GM21786 (cell line): Measurements from ENCODE around the gene PLXNB2.
"Not testable (repeated sequence)": the region's sequence is repeated elsewhere in the genome, so short reads cannot be mapped to it uniquely, and the experiment has no call there.

Source experiments
- ATAC-seq: cut with Tn5 transposase; IDR thresholded peaks from one replicate; pipeline ENCODE4 v1.9.1; 2021; ENCODE audit not compliant: unreplicated experiment

PLXNB2 gene

DNA sequence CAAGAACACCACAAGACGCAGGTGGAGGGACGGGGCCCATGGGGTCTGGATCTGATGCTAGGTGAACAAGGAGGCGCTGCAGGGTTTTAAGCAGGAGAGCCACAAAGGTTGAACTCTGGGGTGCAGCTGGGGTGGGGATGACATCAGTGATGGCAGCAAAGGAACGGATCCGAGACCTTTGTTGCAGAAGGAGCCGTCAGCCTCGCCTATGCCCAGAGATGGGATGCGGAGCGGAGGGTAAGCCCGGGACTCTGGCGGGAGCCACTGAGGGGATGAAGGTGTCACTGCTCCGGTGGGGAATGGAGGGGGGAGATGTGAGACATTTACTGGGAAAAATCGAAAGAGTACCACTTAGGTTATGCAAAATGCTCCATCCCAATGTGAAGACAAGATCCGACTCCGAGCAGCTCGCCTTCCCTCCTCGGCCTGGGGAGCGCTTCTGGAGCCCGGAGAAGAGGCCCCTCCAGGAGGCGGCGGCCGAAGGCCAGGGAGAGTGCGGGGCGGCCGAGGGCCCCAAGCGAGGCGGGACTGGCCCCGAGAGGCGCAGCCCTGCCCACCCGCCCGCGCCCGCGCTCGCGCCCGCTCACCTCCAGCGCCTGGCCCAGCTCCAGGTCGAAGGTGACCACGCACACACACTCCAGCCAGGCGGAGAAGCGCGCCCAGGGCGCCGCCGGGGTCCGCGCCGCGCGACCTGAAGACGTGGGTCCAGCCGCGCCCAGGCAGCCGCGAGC, 18.9 kb upstream of the PLXNB2 start:
- no peak for ATAC-seq

DNA sequence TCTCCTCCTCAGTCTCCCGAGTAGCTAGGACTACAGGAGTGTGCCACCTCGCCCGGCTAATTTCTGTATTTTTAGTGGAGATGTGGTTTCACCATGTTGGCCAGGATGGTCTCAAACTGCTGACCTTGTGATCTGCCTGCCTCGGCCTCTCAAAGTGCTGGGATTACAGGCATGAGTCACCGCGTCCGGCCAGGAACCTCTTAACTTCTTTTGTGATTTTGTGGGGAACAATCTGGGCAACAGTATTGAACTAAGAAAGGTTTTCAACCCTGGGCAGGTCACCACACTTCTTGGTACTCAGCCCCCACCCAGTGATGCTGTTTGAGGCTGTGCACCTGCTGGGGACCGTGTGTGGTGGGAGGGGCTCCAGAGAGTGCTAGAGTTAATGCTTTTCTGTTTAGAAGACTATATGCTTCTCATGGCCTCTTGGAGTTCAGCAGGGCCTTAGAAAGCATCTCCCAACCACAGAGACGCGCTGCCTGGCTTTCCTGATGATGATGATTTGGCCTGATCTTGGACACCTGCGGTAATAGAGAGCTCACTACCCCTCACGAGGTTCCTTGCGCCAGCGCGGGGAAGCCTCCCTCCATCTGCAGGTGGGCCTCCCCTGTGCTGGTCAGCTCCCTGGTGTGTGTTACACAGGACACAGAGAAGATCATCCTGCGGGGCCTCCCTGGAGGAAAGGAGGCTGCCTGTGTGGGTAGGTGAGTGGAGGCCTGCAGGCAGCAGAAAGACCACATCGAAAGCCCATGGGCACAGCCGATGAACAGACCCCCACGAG, 18.2 kb upstream of the PLXNB2 start:
- ATAC-seq: no peak

DNA sequence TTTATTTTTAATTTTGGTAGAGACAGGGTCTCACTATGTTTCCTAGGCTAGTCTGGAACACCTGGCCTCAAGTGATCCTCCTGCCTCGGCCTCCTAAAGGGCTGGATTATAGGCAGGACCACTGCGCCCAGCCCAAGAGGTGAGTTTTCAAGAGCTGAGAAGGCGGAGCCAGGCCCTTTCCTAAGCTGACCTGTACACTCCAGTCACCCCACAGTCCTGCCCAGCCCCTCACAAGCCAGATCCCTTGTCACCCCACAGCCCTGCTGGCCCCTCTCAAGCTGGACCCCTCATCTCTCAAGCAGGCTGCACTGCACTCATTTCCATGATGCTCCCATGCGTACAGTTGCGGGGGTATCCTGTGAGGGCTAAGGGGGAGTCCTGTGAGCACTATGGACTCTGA, 16.5 kb upstream of the PLXNB2 start:
- no peak for ATAC-seq

DNA sequence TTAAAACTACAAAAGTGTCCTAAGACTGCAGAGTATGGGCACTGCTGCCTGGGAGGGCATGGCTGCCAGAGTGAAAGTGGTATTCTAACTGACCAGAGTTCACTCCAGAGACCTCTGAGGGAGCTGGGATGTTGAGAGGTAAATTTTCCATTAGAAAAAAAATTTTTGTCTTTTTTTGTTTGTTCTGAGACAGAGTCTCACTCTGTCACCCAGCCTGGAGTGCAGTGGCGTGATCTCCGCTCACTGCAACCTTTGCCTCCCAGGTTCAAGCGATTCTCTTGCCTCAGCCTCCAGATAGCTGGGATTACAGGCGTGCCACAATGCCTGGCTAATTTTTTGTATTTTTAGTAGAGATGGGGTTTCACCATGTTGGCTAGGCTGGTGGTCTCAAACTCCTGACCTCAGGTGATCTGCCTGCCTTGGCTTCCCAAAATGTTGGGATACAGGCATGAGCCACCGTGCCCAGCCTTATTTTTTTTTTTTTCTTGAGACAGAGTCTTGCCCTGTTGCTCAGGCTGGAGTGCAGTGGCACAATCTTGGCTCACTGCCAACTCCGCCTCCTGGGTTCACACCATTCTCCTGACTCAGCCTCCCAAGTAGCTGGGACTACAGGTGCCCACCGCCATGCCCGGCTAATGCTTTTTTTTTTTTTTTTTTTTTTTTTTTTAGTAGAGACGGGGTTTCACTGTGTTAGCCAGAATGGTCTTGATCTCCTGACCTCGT, 15.1 kb upstream of the PLXNB2 start:
- not testable (repeated sequence) for ATAC-seq

DNA sequence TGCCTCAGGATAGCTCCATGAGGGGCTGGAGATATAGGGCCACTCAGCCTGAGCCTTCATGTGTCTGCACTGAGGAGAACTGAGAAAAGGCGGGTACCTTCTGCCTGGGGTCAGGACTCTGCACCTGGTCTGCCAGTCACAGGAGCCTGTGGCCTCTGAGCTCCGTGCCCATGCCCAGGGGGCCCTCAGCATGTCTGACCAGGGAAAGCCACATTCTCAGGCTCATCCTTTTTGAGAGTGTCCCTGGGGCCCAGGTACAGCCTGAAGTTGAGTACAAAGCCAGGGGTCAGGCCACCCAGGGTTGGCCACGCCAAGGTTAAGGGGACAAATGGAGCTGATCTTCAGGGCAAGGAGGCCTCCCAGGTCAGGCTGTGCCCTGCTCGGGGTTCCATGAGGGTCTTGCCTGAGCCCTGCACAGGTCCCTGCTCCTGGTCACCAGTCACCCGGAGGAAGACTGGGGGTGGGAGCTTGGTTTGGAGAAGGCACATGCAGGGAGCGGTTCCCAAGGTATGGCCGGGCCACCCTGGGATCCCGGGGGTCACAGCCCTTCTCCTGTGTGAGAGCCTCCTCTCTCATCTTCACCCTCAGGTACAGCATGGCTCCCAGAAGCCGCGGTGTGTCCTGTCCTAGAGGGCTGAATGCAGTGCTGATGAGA, 13.4 kb upstream of the PLXNB2 start:
- ATAC-seq: no peak

DNA sequence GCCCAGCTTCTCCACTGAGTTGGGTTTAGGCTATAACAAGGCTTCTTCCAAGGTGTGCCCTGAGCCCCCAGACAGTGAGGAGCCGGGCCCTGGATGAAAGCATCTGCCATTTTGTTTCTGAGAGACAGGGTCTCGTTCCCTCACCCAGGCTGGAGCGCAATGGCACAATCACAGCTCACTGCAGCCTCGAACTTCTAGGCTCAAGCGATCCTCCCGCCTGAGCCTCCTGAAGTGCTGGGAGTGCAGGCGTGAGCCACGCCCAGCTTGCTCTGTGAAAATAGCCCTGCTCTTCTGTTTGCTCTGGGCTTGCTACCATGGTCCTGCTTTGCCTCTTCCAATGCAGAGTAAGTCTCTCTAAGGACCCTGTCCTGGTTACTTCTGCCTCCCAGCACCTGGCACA, 12.7 kb upstream of the PLXNB2 start:
- ATAC-seq: no peak

DNA sequence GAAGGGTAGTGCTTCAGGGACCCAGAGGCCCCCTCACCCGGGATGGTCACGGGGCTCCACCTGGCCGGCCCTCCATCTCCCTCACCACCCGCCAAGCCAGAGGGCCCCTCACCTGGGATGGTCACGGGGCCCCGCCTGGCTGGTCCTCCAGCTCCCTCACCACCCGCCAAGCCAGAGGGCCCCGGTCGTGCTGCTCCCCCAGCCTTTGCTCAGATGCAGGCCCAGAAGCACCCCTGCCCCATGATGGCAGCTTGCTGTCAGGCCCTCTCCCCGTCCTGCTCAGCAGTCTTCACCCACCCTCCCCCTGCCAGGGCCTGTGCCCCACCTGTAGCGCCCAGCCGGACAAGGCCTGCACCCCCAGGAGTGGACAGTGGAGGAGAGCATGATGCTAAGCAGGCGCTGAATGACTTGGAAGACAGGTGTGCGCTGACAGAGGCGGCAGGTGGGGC, 12.1 kb upstream of the PLXNB2 start:
- ATAC-seq: no peak

DNA sequence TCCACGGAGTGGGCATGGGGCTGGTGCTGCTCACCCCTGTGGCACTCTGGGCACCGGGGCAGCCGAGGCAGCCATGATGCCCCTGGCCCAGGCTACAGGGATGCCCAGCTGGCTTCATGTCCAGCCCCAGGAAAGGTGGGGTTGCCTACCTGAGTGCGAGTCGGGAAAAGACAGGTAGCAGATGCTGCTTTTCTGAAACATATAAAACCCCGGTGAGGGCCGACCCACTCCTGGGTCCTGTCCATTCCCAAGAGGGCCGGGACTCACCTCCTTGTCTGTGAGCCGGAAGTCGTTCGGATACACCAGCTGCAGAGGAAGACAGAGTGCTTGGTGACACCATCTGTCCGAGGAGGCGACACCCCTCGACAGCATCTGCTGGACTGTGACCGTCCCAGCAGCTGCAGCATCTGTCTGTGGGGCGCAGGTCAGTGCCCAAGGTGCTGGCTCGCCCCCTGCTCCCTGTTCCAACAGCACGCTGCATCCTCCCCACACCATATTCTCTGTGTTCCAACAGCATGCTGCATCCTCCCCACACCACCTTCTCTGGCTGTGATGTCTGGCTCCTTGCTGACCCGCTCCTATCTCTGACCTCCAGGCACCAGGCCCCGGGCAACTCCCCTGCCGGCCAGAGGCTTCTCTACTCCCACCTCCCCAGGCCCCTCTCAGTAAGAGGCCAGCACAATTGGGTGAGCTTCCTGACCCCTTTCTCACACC, 11.4 kb upstream of the PLXNB2 start:
- ATAC-seq: no peak

DNA sequence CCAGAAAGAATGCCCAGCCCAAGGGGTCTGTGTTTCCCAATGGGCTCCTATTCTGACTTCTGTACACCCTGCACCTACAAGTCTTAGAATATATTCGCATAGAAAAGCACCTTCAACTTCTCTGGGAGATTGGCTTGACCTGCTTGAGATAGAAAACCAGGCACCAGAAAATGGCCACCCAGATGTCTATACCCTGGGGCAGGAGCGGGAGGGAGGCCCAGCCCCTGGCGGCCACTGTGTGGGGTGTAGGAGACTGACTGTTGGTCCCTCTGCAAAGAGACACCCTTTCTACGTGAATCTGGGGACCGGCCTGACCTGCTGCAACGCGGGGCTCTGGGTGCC, 10.9 kb upstream of the PLXNB2 start:
- no peak for ATAC-seq

DNA sequence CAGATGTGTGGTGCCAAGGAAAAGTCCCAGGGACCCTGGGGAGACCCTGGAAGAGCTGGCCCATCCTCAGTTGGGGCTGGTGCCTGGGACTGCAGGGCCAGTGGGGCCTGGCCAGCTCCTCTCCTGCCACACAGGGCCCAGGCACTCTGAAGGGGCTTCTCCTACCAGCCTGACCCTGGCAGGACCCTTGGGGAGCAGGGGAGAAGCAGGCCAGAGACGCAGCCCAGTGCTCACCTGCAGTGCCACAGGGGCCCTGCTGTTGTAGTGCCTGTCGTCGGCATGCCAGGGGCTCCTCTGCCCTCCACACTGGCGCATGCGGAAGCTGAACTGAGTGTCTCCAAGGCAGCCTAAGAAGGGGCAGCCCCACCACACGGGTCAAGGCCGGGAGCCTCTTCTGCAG, 10.2 kb upstream of the PLXNB2 start:
- no peak for ATAC-seq

DNA sequence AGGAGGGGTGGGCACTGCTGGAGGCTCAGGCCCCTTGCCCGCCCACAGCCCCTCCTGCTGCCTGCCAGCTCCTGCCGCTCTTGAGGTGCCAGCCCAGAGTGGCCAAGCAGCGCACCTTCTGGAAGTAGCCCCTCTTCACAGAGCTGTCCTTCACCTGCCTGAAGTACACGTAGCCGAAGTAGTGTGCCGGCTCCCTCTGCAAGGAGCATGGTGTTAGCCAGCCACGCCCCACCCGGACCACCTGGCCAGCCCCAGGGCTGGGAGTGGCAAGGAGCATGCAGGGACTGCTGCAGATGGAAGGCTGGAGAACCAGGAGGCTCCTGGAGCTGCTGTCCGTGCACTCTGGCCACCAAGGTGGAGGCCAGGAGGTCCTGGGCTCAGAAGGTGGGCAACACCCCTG, 9.7 kb upstream of the PLXNB2 start:
- ATAC-seq: no peak

DNA sequence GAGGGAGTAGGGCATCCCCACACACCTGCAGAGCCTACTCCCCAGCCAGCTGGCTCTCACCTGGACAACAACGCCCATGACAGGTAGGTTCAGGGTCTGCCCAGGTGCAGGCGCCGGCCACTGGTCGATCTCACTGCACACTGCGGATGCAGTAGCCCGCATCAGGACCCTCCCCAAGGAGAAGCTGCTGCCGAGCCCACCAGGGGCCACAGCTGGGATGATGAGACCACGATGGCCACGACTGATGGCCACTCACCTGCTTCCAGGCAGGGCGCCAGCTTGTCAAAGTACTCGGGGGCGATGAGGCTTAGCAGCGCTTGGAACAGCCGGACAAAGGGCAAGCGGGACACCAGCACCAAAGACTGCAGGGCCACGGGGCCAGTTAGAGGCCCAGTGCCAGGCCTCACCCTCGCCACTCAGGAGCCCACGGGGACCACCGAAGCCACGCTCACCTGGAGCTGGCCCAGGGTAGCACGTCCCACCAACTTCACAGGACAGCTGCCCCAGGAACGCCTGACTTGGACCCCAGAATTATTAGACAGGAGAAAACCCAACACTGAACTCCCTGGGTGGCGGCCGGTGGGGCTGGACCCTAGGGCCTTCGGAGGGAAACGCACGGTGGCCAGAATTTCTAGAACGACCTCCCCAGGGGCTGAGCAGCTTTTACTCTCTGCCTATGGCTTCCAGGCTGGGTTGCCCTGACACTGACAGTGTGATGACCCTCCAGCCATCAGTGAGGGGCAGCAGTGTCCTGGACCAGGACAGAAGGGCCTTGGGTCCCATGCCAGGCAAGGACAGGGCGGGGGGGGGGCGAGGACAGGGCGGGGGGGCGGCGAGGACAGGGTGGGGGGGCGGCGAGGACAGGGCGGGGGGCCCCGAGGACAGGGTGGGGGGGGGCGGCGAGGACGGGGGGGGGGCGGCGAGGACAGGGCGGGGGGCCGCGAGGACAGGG, 8.9 kb upstream of the PLXNB2 start:
- ATAC-seq: no peak

DNA sequence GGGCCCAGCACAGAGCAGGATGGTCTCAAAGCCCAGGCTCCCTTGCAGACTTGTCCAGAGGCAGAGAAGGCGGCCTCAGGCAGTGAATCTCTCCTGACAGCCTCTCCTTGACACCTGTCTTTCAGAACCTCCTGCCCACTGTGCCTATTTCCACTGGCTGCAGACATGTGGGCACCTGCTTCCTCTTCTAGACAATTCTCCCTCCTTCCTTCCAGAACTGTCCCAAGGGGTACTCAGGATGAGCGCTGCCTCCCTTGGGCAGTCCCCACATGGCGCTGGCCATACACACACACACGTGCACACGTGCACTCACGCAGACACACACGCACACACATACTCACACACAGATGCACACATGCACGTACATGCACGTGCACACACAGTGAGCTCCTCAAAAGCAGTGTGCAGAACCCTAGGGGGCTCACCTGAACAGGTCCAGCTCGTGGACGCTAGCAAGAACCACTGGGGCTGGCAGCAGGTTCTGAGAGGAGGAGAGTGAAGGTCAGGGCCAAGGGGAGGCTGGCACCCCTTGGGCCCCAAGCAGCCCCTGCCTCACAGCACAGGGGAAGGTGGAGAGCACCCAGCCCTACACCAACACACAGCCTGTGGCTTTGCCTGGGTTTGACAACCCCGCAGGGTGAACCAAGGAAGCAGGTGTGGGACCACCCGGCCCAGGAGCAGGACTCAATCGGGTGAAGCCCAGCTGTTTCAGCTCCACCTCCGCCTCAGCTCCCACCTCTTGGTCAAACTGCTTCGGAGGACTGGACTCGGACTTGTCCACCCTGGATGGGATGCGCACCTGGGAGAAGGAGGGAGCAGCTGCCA, 8.1 kb upstream of the PLXNB2 start:
- no peak for ATAC-seq

DNA sequence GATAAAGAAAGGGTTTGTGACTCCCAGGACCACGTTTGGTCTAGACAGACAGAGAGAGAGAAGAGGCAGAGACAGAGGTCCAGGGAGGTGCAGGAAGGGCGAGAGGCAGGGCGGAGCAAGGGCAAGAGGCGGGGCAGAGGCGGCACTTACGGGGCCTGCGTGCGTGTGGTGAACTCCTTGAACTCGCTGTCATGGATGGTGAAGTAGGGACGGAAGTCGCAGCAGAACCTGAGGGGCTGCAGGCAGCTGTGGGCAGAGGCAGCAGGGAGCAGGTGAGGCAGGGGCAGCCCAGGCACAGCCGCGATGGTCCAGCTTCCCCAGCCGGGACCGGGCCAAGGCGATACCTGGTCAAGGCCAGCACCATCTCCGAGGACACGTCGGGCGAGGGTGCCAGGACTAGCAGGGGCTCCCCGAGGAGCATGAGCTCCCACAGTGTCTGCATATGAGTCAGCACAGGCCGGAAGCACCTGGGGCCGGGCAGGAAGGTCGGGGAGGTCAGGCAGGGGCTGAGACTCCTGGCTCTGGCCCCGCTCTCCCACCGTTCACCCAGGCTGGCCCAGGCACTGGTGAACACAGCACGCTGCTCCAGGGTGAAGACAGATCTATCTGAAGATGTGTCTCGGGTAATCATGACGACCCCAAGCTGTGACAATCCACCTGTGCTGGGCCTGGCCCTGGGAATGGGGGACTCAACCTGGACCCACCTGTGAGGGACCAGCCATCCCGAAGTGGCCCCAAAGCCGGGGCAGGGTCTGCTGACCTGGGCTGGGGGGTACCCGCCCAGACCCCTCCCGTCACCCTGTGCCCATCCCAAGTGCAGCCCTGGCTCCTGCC, 7.2 kb upstream of the PLXNB2 start:
- ATAC-seq: peak; percentile 76

DNA sequence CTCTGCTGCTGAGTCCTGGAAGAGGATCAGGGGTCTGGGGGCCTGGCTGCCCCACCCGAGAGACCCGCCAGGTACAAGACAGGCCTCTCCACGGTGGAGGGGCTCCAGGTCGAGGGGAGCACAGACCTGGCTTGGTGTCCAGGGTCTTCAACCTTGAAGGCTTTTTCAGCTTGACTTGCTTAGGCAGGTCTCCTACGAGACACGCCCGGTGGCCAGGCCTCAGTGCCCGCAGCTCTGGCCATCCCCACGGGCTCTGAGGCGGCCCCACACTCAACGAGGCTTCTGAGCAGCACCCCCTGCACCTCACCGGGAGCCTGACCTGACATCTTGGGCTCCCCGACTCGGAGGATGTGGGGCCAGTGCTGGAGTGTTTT, 6.6 kb upstream of the PLXNB2 start:
- ATAC-seq: no peak

DNA sequence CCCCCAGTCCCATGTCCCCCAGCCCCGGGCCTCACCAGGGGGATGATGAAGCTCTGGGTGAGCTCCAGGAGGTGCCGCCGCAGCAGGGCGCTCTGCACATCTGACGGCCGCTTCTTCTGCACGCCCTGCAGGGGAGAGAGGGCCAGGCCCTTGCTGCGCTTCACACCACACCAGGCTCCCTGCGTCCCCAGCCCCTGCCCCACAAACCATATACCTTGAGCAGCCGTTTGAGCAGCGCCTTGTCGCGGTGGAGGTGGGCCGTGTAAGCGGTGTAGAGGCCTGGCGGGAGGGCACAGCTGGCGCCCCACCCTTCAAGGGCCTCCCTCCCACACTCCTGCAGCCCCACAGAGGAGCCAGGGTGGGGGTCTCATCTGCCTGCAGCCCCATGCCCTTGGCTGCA, 6.2 kb upstream of the PLXNB2 start:
- ATAC-seq: no peak

DNA sequence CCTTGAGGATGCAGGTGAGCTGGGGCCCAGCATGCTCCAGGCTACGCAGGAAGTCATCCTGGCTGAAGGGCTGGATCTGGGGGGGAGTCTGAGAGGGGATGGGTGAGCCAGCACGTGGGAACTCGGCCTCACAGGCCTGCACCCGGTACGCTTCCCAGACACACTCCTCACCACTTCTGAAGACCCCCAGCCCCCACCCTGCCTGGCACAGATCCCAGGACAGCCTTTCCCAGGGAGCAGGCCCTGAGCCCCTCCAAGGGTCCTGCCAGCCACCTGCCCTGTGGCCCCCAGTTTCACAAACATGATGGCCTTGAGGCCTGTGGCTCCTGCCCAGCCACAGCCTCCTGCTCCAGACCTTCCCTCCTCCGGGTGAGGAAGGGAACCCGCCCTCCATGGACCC, 5.6 kb upstream of the PLXNB2 start:
- ATAC-seq: no peak

DNA sequence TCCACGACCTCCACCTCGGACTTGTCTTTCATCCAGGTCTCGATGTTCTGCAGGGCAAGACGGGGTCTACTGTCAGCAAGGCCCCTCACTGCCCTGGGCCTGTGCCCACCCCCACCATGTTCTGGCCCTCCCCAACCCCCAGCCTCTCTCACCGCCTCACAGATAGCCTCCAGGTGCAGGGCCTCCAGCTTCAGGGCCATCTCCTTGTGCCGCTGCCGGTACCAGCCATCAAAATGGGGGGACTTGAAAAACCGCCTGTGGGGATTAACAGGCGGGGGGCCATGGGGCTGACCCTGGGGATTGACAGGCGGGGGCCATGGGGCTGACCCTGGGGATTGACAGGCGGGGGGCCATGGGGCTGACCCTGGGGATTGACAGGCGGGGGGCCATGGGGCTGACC, 4.9 kb upstream of the PLXNB2 start:
- ATAC-seq: no peak
